Caco-2 (cell line): ENCODE results near the gene TBX15. TPM values are rescaled to one million over a fixed set of nuclear protein-coding genes. Genes with fewer than 3 reads are reported as not detected.

ENCODE experiments used
- BruUV-seq: library from RNA; stranded (reverse); fragments of 400-500 nt; replicated peaks from 2 replicates; lab custom pipeline; 2021; lab: Mats Ljungman, UMichigan
- CTCF ChIA-PET: fragments of 300-600 bp; sonication (Branson Sonifier 250); formaldehyde crosslinking; loops from one replicate; lab custom pipeline; 2022; ENCODE audit warnings: antibody characterized with exemption; lab: Charles Lee
- POLR2A ChIA-PET: fragments of 300-600 bp; sonication (Branson Sonifier 250); formaldehyde crosslinking; loops from one replicate; lab custom pipeline; 2022; ENCODE audit warnings: antibody characterized with exemption; lab: Charles Lee
- DNase-seq, 2 experiments: peaks; one replicate each; pipeline versions ENCODE4 v3.0.0 to v3.0.0-alpha.2; 2020 to 2022
- H3K27me3 ChIP-seq: replicated peaks from 2 replicates; pipeline ENCODE4 v1.6.0; 2011; ENCODE audit warnings: low read length; ENCODE audit not compliant: control insufficient read depth, insufficient read depth
- H3K36me3 ChIP-seq: 2 replicates; pipeline ENCODE4 v1.5.1; 2011; ENCODE audit warnings: low read length; ENCODE audit not compliant: control insufficient read depth, insufficient read depth
- H3K4me1 ChIP-seq: fragments of 250-450 bp; sonication (Bioruptor Pico); 2 replicates; pipeline ENCODE4 v1.5.1; 2020; ENCODE audit warnings: mild to moderate bottlenecking
- H3K4me3 ChIP-seq: 2 replicates; pipeline ENCODE4 v1.5.1; 2011; ENCODE audit warnings: low read depth, mild to moderate bottlenecking, control low read depth, low read length
- H3K9me3 ChIP-seq: fragments of 250-450 bp; sonication (Bioruptor Pico); 2 replicates; pipeline ENCODE4 v1.5.1; 2020; ENCODE audit warnings: mild to moderate bottlenecking, moderate library complexity
- H3K27ac Mint-ChIP-seq: one replicate; pipeline ENCODE4 v1.8.0; 2022; ENCODE audit warnings: mixed read lengths; ENCODE audit not compliant: unreplicated experiment
- H3K27me3 Mint-ChIP-seq: one replicate; pipeline ENCODE4 v1.8.0; 2022; ENCODE audit warnings: mixed read lengths; ENCODE audit not compliant: insufficient read depth, unreplicated experiment
- H3K36me3 Mint-ChIP-seq: one replicate; pipeline ENCODE4 v1.8.0; 2022; ENCODE audit warnings: mild to moderate bottlenecking, mixed read lengths; ENCODE audit not compliant: insufficient read depth, unreplicated experiment
- H3K4me1 Mint-ChIP-seq: one replicate; pipeline ENCODE4 v1.8.0; 2022; ENCODE audit warnings: low read depth, mixed read lengths; ENCODE audit not compliant: unreplicated experiment
- H3K4me3 Mint-ChIP-seq: one replicate; pipeline ENCODE4 v1.8.0; 2022; ENCODE audit warnings: mild to moderate bottlenecking, moderate library complexity, mixed read lengths; ENCODE audit not compliant: unreplicated experiment
- H3K9me3 Mint-ChIP-seq: one replicate; pipeline ENCODE4 v1.8.0; 2022; ENCODE audit warnings: mixed read lengths; ENCODE audit not compliant: unreplicated experiment
- intact Hi-C: fragments of 100-400 bp; cut with micrococcal nuclease; formaldehyde crosslinking; loops from one replicate; pipeline ENCODE4 v1.10.0; 2022; ENCODE audit not compliant: unreplicated experiment
- total RNA-seq: library from RNA; stranded (reverse); gene quantifications from 2 replicates; pipeline ENCODE4 v1.2.3, GENCODE V29; 2022
- TF ChIP-seq, protein P1 (sequence below), 2 experiments: fragments of 200-600 bp in 1 of 2; IDR thresholded peaks; 1 replicate in 1 of 2; 2 replicates in 1 of 2; pipeline versions ENCODE4 v1.5.1 to v1.8.0; 2011 to 2022; ENCODE audit warnings: antibody characterized with exemption in 1 of 2, control low read depth in 1 of 2, inconsistent platforms in 1 of 2, low read depth in 1 of 2, low read length in 1 of 2, mild to moderate bottlenecking in 1 of 2, moderate library complexity in 1 of 2; ENCODE audit not compliant: insufficient read depth in 1 of 2, severe bottlenecking in 1 of 2, unreplicated experiment in 1 of 2

The TBX15 gene
- total RNA-seq, 1 experiment from 2014 or later: 0.11 TPM

DNA sequence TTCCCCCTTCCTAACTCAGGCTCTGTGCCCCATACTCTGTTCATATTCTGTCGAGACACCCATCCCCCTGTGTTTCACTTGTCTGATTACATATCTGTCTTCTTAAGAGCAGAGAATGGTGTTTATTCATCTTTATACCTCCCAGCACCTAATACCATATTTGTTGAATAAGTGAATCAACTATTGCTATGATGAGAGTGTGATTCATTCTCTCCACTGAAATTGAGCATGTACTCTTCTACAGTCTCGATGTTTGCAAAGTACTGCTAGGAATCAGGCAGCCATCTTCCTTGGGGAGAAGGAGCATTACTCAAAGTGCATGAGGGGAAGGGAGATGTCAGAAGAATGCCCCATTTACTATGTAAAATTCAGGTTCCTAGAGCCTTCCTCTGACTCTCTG lies 27.0 kb downstream of the TBX15 start:
- Mint-ChIP-seq H3K9me3 (no peaks in the 10 kb centered on the region), H3K4me1 (peaks cover 16% of the 10 kb centered on the region), H3K27me3 (no peaks in the 10 kb centered on the region), H3K4me3 (peak overlapping the region; percentile 32), H3K27ac (peak overlapping the region; percentile 67), H3K36me3 (no peaks in the 10 kb centered on the region)
- TF ChIP-seq, protein P1, sequence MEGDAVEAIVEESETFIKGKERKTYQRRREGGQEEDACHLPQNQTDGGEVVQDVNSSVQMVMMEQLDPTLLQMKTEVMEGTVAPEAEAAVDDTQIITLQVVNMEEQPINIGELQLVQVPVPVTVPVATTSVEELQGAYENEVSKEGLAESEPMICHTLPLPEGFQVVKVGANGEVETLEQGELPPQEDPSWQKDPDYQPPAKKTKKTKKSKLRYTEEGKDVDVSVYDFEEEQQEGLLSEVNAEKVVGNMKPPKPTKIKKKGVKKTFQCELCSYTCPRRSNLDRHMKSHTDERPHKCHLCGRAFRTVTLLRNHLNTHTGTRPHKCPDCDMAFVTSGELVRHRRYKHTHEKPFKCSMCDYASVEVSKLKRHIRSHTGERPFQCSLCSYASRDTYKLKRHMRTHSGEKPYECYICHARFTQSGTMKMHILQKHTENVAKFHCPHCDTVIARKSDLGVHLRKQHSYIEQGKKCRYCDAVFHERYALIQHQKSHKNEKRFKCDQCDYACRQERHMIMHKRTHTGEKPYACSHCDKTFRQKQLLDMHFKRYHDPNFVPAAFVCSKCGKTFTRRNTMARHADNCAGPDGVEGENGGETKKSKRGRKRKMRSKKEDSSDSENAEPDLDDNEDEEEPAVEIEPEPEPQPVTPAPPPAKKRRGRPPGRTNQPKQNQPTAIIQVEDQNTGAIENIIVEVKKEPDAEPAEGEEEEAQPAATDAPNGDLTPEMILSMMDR (IDR thresholded peaks at IDR 0.05; ENCODE audit: insufficient read depth in 1 of 2, low read depth in 1 of 2, low read length in 1 of 2, severe bottlenecking in 1 of 2, unreplicated experiment in 1 of 2): no peak
- intact Hi-C loops: no loop called here
- Histone ChIP-seq H3K4me1 (peaks cover 12% of the 10 kb centered on the region; the same call in 1 of the 2 replicates), H3K27me3 (no peaks in the 10 kb centered on the region), H3K9me3 (no peaks in the 10 kb centered on the region), H3K4me3 (no peak overlapping the region), H3K36me3 (no peaks in the 10 kb centered on the region)
- ChIA-PET CTCF (no interaction called here), POLR2A (no interaction called here)
- no TSS peak for BruUV-seq
- no peak for DNase-seq

- no peaks in the 10 kb centered on the region for H3K9me3 ChIP-seq
- TF ChIP-seq, protein P1 (IDR thresholded peaks at IDR 0.05; ENCODE audit: insufficient read depth in 1 of 2, low read depth in 1 of 2, low read length in 1 of 2, severe bottlenecking in 1 of 2, unreplicated experiment in 1 of 2): no peak
- H3K27ac Mint-ChIP-seq: peak overlapping the region; percentile 67
- H3K27me3 ChIP-seq: no peaks in the 10 kb centered on the region
- CTCF ChIA-PET: no interaction called here
- H3K27me3 Mint-ChIP-seq: no peaks in the 10 kb centered on the region
- POLR2A ChIA-PET: no interaction called here
- no peaks in the 10 kb centered on the region for H3K9me3 Mint-ChIP-seq
- H3K36me3 Mint-ChIP-seq: no peaks in the 10 kb centered on the region
- H3K36me3 ChIP-seq: no peaks in the 10 kb centered on the region
- no TSS peak for BruUV-seq
- H3K4me3 Mint-ChIP-seq: peak overlapping the region; percentile 32
- intact Hi-C loops: loop anchor here (1.0 kb wide), 1 partner anchor 180 kb away; the partner anchor contains the start of gene WARS2
- peak; percentile 78 to 87 for DNase-seq
- peaks cover 16% of the 10 kb centered on the region for H3K4me1 Mint-ChIP-seq
- H3K4me3 ChIP-seq: no peak overlapping the region
- H3K4me1 ChIP-seq: peaks cover 12% of the 10 kb centered on the region; the same call in 1 of the 2 replicates
These were observed 27.5 kb downstream of the TBX15 start for GRCh38 chr1:118960567-118961136.

- no peak for DNase-seq
- peak overlapping the region; percentile 55 for H3K27ac Mint-ChIP-seq
- no peaks in the 10 kb centered on the region for H3K27me3 Mint-ChIP-seq
These were observed 28.0 kb downstream of the TBX15 start for GRCh38 chr1:118960026-118960561.

More at GRCh38 chr1:118960026-118960561, 28.0 kb downstream of the TBX15 start:
- intact Hi-C loops: loop anchor here (1.0 kb wide), 1 partner anchor 180 kb away; the partner anchor contains the start of gene WARS2
- no peaks in the 10 kb centered on the region for H3K27me3 ChIP-seq
- Mint-ChIP-seq H3K9me3 (no peaks in the 10 kb centered on the region), H3K4me3 (peak overlapping the region; percentile 29), H3K36me3 (no peaks in the 10 kb centered on the region), H3K4me1 (peaks cover 16% of the 10 kb centered on the region)
- no peaks in the 10 kb centered on the region for H3K9me3 ChIP-seq
- no peaks in the 10 kb centered on the region for H3K36me3 ChIP-seq
- TF ChIP-seq, protein P1 (IDR thresholded peaks at IDR 0.05; ENCODE audit: insufficient read depth in 1 of 2, low read depth in 1 of 2, low read length in 1 of 2, severe bottlenecking in 1 of 2, unreplicated experiment in 1 of 2): no peak
- ChIA-PET POLR2A (no interaction called here), CTCF (no interaction called here)
- H3K4me1 ChIP-seq: peaks cover 12% of the 10 kb centered on the region; the same call in 1 of the 2 replicates
- H3K4me3 ChIP-seq: no peak overlapping the region
- BruUV-seq: no TSS peak
